Effector CD4-positive, alpha-beta T cell (primary cell): Measurements from ENCODE around the gene OTOL1.

Source experiments
- DNase-seq: peaks from one replicate; pipeline ENCODE4 v3.0.0-alpha.2; 2020

Gene OTOL1

DNA sequence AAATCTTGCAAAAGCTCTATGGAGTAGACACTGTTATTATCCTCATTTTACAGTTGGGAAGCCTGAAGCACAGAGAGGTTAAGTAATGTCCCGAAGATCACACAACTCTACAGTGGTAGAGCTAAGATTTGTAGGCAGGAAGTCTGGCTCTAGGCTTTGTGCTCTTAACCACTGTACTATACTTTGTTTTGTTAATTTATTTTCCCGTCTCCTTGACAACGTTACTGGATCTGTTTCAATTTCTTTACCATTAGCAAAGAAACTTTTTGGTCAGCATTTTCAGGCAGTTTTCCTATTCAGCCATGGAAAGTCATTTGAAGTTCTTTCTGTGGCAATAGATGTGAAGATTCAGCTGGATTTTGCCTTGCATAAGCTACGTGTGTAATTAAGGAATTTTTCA, 51.7 kb downstream of the OTOL1 start:
- DNase-seq = no peak

DNA sequence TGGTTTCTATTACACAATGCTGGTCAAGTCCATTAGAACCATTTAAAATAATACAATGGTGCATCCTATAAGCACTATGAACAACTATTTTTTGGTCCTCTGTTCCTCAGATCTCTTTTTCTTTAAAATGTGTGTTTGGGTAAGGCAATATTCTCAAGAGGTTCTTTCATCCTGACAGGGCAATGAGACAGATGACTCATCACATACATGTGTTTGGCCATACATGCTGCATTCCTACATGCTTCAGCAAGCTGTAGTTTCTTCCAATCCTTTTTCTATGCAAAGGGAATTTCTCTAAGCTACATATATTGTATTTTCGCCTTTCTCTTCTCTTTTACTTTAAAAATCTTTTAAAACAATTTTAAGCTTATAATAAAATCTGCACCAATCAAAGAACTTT, 52.7 kb downstream of the OTOL1 start:
- DNase-seq = no peak

DNA sequence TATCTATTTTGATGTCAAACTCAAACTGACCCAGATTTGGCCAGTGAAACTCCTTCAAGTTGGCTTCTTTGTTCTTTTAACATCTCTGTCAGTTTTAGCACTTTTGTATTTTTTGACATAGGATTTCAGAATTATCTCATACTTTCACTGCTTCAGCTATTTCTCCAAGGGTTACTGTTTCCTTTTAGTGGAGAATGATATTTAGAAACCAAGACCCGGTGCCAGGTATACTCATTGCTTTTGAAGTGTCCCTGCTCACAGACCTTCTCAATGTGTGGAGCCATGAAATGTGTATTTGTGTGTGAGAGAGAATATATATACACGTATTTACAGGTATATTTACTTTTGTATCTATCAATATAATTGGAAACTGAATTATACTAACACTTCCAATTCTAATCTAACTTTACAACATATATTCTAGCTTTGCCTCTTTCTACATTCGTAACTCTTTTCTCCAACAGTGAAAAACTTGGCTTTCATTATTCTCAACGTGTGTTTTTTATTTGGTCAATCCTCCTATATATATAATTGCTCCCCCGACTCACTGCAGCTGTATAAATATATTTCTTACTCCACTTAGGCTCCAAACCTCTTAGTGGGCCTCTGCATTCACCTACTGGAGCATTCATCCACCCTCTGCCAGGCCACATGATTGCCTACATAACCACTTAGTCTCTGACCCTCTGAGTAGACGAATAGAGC, 54.0 kb downstream of the OTOL1 start:
- no peak for DNase-seq

DNA sequence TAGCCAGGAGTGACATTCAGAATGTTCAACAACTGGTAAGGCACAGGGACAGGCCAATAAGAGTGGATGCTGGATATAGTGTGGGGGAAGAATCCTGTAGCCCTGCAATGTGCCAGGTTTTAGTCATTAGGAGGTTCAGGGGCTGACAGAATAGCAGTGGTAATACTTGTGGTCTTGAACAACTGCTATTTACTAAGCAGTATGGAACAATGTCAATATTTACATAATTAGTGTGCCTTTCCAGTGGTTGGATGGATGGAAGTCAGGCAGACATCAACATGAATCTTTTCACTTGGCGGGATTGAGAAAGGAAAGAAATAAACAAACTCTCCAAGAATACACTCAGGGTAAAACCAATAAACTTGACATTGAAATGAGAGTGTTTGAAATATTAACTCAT, 55.1 kb downstream of the OTOL1 start:
- DNase-seq = no peak

DNA sequence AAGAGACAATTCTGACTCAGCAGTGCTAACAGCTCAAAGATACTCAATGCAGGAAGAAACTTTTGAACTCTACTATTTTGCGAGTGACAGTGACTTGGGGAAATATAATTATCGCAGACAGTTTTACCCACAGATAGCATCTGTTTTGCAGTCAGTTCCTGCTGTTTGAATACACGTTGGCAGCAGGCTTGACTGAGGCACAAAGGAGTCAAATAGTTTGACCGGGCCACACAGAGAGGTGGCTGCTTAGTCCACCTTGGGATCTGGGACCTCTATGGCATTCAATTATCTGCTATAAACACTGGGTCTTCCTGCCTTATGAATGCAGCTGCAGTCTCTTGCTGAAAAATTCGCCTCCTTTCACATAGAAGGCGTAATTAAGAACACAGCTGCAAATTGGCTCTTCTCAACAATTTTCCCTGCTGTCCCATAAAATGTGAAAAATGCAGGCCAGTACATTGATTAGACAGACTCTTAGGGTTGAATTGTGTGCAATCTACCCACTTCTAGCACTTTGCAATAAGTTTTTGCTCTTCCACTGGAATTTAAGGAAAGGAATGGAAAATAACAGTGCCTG, 56.5 kb downstream of the OTOL1 start:
- no peak for DNase-seq
